Suprapubic skin (tissue), 4 donors: ENCODE data around the gene TMEM125. TPM values are rescaled to one million over a fixed set of nuclear protein-coding genes. Genes with fewer than 3 reads are reported as not detected.

Experiments
- DNase-seq, 2 donors: peaks; one replicate each; pipeline ENCODE4 v3.0.0-alpha.2; 2019; ENCODE audit warnings: low spot score in 2 of 2
- H3K27ac ChIP-seq: fragments of 200-600 bp; sonication (generic); one replicate; pipeline ENCODE4 v1.5.1; 2019
- H3K27me3 ChIP-seq: fragments of 200-600 bp; sonication (generic); one replicate; pipeline ENCODE4 v1.5.1; 2019
- H3K36me3 ChIP-seq: fragments of 200-600 bp; sonication (generic); one replicate; pipeline ENCODE4 v1.5.1; 2019
- H3K4me1 ChIP-seq: fragments of 200-600 bp; sonication (generic); one replicate; pipeline ENCODE4 v1.5.1; 2019
- H3K4me3 ChIP-seq: fragments of 200-600 bp; sonication (generic); one replicate; pipeline ENCODE4 v1.5.1; 2019; ENCODE audit warnings: mild to moderate bottlenecking
- H3K9me3 ChIP-seq: fragments of 200-600 bp; sonication (generic); one replicate; pipeline ENCODE4 v1.5.1; 2019
- CTCF ChIP-seq, 2 donors: fragments of 200-600 bp in 1 of 2; fragments of 450-650 bp in 1 of 2; sonication (generic) in 1 of 2; IDR thresholded peaks; one replicate each; pipeline ENCODE4 v1.5.1; 2016 to 2019; ENCODE audit warnings: antibody characterized with exemption in 2 of 2, mild to moderate bottlenecking in 1 of 2, moderate library complexity in 1 of 2
- EP300 ChIP-seq: sonication (generic); formaldehyde crosslinking; IDR thresholded peaks from one replicate; pipeline ENCODE4 v1.6.1; 2017; ENCODE audit warnings: antibody characterized with exemption
- POLR2A ChIP-seq, 2 donors: fragments of 450-650 bp; IDR thresholded peaks; one replicate each; pipeline ENCODE4 v1.6.1; 2017; ENCODE audit warnings: antibody characterized with exemption in 2 of 2, mild to moderate bottlenecking in 2 of 2, moderate library complexity in 2 of 2
- POLR2AphosphoS5 ChIP-seq, 3 donors: sonication (generic); formaldehyde crosslinking; IDR thresholded peaks; one replicate each; pipeline ENCODE4 v1.6.1; 2017; ENCODE audit warnings: antibody characterized with exemption in 3 of 3
- WGBS: methylation state at CpG from one replicate; pipeline ENCODE4 v1.1.5; 2018; 5-methylcytosine and 5-hydroxymethylcytosine counted together
- total RNA-seq, 4 donors: library from RNA; depleted of rRNA; stranded (reverse); fragments of >200 nt; gene quantifications; one replicate each; pipeline ENCODE4 v1.1.0, GENCODE V29; 2016

Gene TMEM125
- total RNA-seq, 4 donors from 2014 or later = 5.7 to 27.1 (median 14.8) TPM

- no peak for TF ChIP-seq POLR2AphosphoS5 (IDR thresholded peaks at IDR 0.05)
- no peak for TF ChIP-seq POLR2A (IDR thresholded peaks at IDR 0.05)
- TF ChIP-seq CTCF (IDR thresholded peaks at IDR 0.05) = no peak
- no peak for TF ChIP-seq EP300
- Histone ChIP-seq H3K4me3 (no peak overlapping the region), H3K27me3 (no peaks in the 10 kb centered on the region), H3K27ac (peak overlapping the region; percentile 73), H3K9me3 (no peaks in the 10 kb centered on the region), H3K36me3 (no peaks in the 10 kb centered on the region), H3K4me1 (peaks cover 36% of the 10 kb centered on the region)
- no peak for DNase-seq
- 62% methylated on average over 7 of the region's 7 CpGs for WGBS
Observed at GRCh38 chr1:43293896-43294760, 24.3 kb downstream of the TMEM125 start.

- no peaks in the 10 kb centered on the region for H3K9me3 ChIP-seq
Observed at GRCh38 chr1:43294761-43295160, 25.0 kb downstream of the TMEM125 start.

GRCh38 chr1:43296207-43296606 lies 26.4 kb downstream of the TMEM125 start:
- H3K4me3 ChIP-seq = no peak overlapping the region
- 45% methylated on average over 1 of the region's 1 CpG for WGBS
- no peak for DNase-seq
- H3K36me3 ChIP-seq = no peaks in the 10 kb centered on the region
- peak overlapping the region; percentile 73 for H3K27ac ChIP-seq
- H3K27me3 ChIP-seq = no peaks in the 10 kb centered on the region
- TF ChIP-seq CTCF (IDR thresholded peaks at IDR 0.05) = no peak
- TF ChIP-seq POLR2A (IDR thresholded peaks at IDR 0.05) = no peak
- no peak for TF ChIP-seq EP300
- no peak for TF ChIP-seq POLR2AphosphoS5 (IDR thresholded peaks at IDR 0.05)
- H3K9me3 ChIP-seq = no peaks in the 10 kb centered on the region
- H3K4me1 ChIP-seq = peaks cover 36% of the 10 kb centered on the region

More at GRCh38 chr1:43294761-43295160, 25.0 kb downstream of the TMEM125 start:
- Histone ChIP-seq H3K27ac (peak overlapping the region; percentile 73), H3K4me3 (no peak overlapping the region), H3K4me1 (peaks cover 36% of the 10 kb centered on the region), H3K27me3 (no peaks in the 10 kb centered on the region), H3K36me3 (no peaks in the 10 kb centered on the region)
- no peak for TF ChIP-seq POLR2A (IDR thresholded peaks at IDR 0.05)
- TF ChIP-seq EP300 = no peak
- no peak for TF ChIP-seq POLR2AphosphoS5 (IDR thresholded peaks at IDR 0.05)
- no peak for TF ChIP-seq CTCF (IDR thresholded peaks at IDR 0.05)
- no peak for DNase-seq
- WGBS = 77% methylated on average over 8 of the region's 8 CpGs

GRCh38 chr1:43298055-43298454 lies 28.3 kb downstream of the TMEM125 start:
- Histone ChIP-seq H3K27ac (no peak overlapping the region), H3K9me3 (no peaks in the 10 kb centered on the region), H3K27me3 (no peaks in the 10 kb centered on the region), H3K36me3 (no peaks in the 10 kb centered on the region), H3K4me1 (peaks cover 36% of the 10 kb centered on the region), H3K4me3 (no peak overlapping the region)
- WGBS = 85% methylated on average over 1 of the region's 1 CpG
- DNase-seq = no peak
- no peak for TF ChIP-seq CTCF (IDR thresholded peaks at IDR 0.05)
- TF ChIP-seq POLR2AphosphoS5 (IDR thresholded peaks at IDR 0.05) = no peak
- no peak for TF ChIP-seq POLR2A (IDR thresholded peaks at IDR 0.05)
- no peak for TF ChIP-seq EP300

GRCh38 chr1:43299101-43299500 lies 29.3 kb downstream of the TMEM125 start:
- Histone ChIP-seq H3K27me3 (no peaks in the 10 kb centered on the region), H3K4me3 (no peak overlapping the region), H3K36me3 (no peaks in the 10 kb centered on the region), H3K9me3 (no peaks in the 10 kb centered on the region), H3K4me1 (peaks cover 35% of the 10 kb centered on the region), H3K27ac (no peak overlapping the region)
- DNase-seq = no peak
- TF ChIP-seq POLR2AphosphoS5 (IDR thresholded peaks at IDR 0.05) = no peak
- no peak for TF ChIP-seq EP300
- no peak for TF ChIP-seq CTCF (IDR thresholded peaks at IDR 0.05)
- TF ChIP-seq POLR2A (IDR thresholded peaks at IDR 0.05) = no peak
